HTR-8/SVneo (cell line): ENCODE measurements around the gene SAMD11.
"Not testable (repeated sequence)": the region's sequence is repeated elsewhere in the genome, so short reads cannot be mapped to it uniquely, and the experiment has no call there.

Experiments
- DNase-seq: peaks from one replicate; pipeline ENCODE4 v3.0.0; 2011; ENCODE audit warnings: low spot score, mixed read lengths; ENCODE audit not compliant: insufficient read length
- FAIRE-seq: peaks from 2 replicates; lab custom pipeline; 2011; peaks lifted over from hg19 to GRCh38; lab: Jason Lieb, UNC

The SAMD11 gene, protein sequence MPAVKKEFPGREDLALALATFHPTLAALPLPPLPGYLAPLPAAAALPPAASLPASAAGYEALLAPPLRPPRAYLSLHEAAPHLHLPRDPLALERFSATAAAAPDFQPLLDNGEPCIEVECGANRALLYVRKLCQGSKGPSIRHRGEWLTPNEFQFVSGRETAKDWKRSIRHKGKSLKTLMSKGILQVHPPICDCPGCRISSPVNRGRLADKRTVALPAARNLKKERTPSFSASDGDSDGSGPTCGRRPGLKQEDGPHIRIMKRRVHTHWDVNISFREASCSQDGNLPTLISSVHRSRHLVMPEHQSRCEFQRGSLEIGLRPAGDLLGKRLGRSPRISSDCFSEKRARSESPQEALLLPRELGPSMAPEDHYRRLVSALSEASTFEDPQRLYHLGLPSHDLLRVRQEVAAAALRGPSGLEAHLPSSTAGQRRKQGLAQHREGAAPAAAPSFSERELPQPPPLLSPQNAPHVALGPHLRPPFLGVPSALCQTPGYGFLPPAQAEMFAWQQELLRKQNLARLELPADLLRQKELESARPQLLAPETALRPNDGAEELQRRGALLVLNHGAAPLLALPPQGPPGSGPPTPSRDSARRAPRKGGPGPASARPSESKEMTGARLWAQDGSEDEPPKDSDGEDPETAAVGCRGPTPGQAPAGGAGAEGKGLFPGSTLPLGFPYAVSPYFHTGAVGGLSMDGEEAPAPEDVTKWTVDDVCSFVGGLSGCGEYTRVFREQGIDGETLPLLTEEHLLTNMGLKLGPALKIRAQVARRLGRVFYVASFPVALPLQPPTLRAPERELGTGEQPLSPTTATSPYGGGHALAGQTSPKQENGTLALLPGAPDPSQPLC

DNA sequence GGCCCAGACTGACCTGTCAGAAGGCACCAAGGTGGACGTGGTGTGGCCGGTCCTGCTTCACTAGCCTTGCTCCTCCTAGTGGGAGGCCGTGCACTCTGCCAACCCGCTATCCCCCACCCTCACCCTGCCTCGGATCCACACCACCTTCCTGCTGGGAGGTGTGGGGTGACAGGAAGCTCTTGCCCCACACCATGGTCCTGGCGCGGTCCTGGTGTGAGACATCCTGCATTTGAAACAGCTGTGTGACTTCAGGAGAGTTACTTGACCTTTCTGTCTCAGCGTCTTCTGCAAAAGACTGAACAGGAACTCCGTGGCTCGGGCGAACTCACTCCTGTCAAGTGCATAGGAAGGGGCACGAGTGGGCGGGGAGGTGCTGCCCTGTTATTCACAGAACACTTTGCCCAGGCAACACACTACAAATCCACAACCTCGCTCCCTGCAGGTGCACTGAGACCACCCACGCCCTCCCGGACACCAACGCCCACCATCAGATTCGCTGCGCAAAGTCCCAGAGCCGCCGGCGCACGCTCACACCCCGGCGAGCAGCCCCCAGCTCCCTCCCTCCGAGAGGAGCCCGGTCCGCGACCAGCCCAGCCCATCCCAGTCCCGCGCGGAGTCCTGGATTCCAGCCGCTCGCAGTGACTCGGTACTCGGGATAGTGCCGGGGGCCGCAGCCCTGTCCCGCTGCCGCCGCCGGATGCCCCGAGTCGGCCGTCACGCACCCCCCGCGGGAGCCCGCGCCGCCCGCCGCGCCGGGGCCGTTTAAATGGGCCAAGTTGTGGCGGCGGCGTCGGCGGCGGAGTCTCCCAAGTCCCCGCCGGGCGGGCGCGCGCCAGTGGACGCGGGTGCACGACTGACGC, at the start of gene SAMD11:
SAMD11 (plus strand) TSS at position 793 of the 860 bp plus-strand sequence. CDS start 509 bp downstream, outside the sequence.
- DNase-seq (peak; percentile 51), FAIRE-seq (no peak)

DNA sequence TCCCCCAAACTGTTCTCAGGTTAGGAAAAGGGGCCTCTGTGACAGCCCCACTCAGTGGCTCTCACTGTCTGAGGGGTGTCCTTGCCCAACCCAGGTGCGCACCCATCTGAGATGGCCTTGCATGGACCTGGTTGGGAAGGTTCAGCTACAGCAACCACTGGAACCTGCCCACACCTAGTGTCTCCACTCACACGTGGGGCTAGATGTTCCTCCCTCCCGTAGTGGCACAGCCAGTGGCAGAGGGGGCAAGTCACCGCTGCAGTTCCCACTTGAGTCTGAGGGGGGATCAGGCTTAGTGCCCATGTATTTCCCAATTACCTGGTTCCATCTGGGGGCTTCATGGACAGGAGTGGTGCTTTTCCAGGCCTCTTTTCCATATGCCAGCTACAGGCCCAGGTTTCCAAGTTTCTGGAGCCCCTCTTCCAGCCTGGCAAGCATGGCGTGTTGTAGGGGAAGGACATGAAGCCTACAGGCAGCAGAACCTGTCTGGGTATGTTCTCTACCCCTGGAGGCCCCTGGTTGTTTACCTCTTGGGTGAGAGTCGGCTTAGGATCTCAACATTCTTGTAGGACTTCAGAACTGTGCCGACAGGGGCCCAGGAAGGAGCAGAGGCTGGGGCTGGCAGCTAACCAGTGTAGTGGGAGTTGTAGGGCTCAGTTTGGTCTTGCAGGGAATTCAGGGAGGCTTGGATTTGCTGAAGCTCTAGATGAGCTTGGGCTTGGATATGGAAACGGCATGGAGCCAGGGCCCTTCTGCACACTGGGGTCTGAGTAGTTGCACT, 47.1 kb upstream of the SAMD11 start:
- FAIRE-seq, DNase-seq: not testable (repeated sequence)

DNA sequence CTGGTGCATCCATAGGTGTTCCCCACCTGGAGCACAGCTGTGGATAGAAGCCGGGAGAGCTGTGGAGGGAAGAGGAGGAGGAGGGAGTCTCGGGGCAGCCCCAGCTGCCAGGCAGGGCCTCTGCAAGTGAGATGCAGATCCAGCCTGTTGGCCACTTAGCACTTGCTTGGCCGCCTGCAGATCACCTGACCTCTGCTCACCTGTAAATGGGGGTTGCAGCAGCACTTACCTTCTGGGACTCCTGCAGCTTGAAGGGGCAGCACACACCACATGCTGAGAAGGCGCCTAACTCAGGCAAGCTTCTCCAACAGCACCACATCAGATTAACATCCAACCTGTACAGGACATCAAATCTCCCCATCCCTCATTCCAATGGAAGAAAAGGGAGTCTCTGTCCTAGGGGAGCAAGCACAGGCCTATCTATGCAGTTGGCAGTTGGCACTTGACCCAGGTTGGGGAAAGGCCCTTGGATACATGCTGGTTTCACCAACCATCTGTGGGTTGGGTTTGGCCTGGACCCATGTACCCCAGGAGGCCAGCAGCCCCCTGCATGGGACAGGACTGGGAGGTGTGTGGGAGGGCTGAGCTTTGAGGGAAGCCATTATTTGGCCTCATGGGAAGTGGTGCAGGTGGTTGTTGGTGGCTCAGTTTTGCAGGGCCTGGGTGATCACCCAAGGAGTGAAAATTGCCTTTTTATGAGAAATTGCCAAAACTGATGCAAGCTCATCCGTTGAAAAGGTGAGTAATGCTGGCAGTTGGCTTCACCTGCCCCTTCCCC, 46.3 kb upstream of the SAMD11 start:
- not testable (repeated sequence) for DNase-seq, FAIRE-seq

DNA sequence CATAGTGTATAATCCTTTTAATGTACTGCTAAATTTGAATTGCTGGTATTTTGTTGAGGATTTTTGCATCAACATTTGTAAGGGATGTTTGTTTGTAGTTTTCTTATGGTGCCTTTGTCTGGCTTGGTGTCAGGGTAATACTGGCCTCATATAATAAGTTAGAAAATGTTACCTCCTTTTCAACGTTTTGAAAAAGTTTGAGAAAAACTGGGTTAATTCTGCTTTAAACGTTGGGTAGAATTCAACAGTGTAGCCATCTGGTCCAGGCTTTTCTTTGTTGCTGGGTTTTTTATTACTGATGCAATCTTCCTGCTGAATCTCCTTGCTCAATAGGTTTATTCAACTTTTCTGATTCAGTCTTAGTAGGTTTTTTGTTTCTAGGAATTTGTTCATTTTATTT, 43.2 kb upstream of the SAMD11 start:
- DNase-seq, FAIRE-seq: not testable (repeated sequence)

DNA sequence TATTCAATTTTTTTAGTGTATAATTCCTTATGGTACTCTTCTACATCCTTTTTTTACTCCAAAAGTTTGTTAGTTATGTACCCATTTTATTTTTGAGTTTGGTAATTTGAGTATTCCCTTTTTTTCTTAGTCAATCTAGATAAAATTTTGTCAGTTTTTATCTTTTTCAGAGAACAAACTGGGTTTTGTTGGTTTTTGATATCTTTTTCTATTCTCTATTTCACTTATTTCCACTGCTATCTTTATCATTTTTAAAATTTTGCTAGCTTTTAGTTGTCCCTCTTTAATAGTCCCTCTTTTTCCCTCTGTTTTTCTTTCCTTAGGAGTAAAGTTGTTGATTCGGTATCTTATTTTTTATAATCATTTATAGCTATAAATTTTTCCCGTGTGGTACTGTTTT, 42.8 kb upstream of the SAMD11 start:
- not testable (repeated sequence) for DNase-seq

DNA sequence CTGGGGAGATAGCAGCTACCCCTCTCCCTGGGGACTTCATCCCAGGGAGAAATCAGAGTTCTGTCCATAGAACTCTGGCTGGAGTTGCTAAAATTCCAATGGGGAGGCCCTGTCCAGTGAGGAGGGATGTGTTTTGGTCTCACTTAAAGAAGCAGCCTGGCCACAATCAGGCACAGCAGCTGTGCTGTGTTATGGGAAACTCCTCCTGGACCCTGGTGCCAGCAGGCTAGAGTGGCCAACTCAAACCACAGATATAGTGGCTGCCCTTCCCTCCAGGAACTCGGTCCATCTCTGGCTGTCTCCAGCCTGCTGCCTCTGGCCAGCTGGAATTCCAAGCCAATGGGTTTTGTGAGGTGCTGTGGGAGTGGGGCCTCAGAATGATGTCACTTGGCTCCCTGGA, 37.4 kb upstream of the SAMD11 start:
- FAIRE-seq, result no peak
- DNase-seq, result no peak

More for the DNA sequence above, 42.8 kb upstream of the SAMD11 start:
- FAIRE-seq, result not testable (repeated sequence)

DNA sequence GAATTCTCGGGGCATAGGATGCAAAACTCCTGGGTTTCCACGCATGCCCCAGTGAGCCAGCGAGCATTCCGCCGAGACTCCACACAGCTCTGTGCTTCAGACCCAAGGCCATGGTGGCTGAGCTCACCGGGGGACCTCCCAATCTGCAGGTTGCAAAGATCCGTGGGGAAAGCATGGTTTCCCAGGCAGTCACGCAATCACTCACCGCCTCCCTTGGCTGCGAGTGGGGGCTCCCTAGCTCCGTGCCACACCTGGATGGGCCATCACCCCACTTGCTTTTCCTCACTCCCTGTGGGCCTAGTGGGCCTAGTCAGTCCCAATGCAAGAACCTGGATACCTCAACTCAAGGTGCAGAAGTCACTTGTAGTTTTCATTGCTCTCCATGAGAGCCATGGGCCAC, 37.0 kb upstream of the SAMD11 start:
- no peak for FAIRE-seq

DNA sequence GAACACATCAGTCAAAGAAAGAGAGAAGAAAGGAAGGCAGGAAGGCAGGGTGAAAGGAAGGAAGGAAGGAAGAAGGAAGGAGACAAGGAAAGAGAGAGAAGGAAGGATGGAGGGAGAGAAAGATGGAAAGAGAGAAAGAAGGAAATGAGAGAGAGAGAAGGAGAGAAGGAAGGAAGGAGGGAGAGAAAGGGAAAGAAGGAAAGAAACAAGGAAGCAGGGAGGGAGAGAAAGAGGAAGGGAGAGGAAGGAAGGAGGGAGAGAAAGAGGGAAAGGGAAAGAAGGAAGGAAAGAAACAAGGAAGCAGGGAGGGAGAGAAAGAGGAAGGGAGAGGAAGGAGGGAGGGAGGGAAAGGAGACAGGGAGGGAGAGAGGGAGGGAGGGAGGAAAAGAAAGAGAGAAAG, 35.4 kb upstream of the SAMD11 start:
- no peak for FAIRE-seq
- no peak for DNase-seq

More for the DNA sequence above, 37.0 kb upstream of the SAMD11 start:
- DNase-seq, result no peak

DNA sequence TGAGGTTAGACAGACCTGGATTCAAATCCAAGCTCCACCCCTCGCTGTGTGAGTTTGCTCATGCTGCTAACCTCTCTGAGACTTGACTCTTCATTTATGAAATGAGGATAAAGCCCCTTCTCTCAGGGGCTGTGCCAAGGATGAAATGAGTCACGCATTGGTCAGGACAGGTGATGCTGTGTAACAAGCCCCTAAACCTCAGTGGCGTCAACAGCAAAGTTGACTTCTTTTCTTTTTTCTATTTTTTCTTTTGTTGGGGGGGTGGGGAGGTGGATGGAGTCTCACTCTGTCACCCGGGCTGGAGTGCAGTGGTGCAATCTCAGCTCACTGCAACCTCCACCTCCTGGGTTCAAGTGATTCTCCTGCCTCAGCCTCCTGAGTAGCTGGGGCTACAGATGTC, 33.9 kb upstream of the SAMD11 start:
- not testable (repeated sequence) for DNase-seq, FAIRE-seq

DNA sequence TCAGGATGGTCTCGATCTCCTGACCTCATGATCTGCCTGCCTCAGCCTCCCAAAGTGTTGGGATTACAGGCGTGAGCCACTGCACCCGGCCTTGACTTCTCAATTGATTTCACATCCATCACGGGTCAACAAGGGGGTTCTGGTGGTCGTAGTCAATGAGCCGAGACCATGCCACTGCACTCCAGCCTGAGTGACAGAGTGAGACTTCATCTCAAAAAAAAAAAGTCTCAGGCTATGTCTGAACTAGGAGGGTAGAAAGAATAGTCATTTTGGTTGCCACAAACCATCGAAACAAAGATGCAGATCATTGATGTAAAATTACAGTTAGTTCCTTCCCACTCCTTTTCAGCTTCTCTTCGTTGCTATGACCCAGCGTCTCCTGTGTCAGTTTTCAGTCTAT, 33.5 kb upstream of the SAMD11 start:
- peak; percentile 58 for FAIRE-seq
- DNase-seq, result not testable (repeated sequence)

DNA sequence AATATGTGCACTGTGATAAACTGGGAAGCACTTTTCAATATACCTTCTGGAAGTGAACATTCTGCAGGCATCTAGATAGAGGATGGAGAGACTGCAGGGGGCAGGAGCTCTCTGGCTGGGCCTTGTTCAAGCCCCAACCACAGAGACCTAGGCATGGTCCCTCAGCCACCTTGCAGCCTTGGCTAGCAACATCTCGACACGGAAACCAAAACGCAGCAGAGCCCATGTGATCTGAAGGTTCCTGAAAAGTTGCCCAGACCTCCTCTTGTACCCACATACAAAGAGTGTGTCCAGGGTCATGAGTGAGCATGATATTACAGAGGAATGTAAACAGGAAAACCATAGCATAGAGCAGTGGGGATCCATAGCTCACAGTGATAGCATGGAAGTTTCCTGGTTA, 33.1 kb upstream of the SAMD11 start:
- DNase-seq, result no peak

DNA sequence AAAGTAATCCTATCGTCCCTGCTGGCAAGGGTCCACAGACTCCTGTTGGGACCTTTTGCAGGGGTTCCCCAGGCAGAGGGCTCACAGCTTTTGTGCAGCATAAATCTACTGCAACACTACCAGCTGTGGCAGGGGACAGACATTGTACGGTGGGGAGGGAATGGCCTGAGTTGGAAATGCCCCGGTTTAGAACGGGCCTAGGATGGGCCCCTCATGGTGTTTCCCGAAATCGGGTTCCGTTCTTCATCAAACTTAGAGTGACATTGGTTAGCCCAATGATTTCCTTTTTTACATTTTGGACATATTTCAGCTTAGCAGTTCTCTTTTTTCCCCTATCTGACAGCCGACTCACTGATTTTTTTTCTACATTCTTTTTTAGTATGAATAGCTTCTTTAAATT, 26.5 kb upstream of the SAMD11 start:
- DNase-seq, result no peak
- no peak for FAIRE-seq

More for the DNA sequence above, 33.1 kb upstream of the SAMD11 start:
- no peak for FAIRE-seq

DNA sequence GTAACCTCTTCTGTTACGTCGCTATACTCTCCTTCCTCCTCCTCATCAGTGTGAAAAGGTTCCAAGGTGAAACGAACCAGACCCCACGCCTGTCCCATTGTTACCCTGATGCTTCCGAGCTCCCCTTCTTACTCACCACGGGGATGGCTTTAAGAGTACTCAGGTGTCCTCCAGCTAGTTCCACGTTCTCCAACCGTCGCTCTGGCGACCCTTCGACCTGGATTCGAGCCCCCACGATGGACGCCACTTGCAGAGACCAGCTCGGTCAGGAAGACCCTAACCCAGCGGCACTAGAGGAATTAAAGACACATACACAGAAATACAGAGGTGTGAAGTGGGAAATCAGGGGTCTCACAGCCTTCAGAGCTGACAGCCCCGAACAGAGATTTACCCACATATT, 25.8 kb upstream of the SAMD11 start:
- not testable (repeated sequence) for DNase-seq, FAIRE-seq

DNA sequence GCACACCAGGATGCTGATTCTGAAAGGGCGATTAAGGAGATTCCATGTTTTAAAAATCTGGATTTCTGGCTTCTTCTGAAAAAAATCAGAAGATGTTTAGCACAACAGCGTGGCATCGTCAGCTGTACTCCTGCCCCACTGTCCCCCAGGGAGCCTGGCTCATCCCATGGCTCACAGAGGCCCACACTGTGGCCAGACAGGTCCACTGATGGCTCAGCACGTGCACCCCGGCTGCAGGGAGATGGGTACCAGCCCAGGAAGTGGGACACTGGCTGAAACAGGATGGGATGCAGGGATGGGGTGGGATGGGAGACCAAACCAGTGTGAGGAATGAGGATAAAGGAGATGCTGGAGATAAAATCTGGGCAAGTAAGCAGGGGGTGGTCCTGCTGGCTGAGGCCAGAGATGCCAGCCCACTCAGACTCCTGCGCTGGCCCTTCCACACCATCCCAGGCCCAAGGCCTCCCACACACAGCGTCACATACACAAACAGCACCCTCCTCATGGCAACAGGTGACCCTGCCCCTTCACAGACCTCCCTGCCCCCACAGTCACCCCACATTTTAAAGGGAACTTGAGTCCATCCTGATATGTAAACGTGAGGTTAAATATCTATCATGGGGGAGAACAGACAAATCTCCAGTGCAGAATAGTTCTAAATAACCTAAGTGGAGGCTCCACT, 23.9 kb upstream of the SAMD11 start:
- FAIRE-seq, result no peak
- DNase-seq, result no peak

DNA sequence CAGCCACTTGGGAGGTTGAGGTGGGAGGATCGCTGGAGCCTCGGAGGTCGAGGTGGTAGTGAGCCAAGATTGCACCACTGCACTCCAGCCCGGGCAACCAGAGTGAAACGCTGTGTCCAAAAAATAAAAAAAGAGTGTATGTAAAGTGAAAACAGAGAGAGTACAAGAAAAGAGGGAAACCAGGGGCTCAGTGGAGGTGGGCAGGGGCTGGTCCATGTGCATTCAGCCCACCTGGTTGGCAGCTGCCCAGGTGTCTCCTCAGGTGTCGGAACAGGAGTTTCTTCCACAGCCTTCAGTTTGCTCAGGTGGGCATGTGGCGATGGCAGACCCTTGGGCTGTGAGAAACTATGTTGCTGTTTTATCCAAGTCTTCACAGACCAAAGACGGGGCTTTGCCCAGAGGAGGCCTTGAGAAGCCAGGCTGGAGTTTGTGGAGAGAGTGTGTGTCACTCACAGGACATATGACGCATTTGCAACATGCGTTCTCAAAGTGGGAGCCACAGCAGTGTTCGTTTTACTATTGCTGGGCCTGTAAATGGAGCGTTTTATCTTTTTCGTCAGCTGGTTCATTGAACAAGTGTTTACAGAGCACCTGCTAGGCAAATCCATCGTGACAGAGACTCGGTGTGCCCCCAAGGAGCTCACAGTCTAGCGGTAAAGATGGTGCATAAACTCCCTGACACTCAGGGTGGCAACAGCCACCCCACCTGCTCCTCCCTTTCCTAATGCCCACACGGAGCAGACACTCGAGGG, 22.4 kb upstream of the SAMD11 start:
- FAIRE-seq, result no peak

DNA sequence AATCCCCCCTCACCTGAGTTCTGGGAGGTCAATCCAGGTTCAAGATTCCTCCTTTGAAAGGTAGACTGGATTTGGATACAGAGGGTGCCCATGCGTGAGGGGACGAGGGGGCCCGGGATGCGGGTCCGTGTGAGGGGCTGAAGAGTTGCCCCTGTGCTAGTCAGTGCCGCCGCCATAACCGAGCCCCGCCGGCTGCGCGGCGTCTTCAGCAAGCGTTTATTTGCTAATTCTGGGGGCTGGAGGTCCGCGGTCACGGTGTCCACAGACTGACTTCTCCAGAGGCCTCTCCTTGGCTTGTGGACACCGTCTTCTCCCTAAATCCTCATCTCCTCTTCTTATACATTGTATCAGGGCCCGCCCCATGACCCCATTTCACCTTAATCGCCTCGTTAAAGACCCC, 20.9 kb upstream of the SAMD11 start:
- FAIRE-seq, result no peak
- no peak for DNase-seq

More for the DNA sequence above, 22.4 kb upstream of the SAMD11 start:
- DNase-seq, result no peak

DNA sequence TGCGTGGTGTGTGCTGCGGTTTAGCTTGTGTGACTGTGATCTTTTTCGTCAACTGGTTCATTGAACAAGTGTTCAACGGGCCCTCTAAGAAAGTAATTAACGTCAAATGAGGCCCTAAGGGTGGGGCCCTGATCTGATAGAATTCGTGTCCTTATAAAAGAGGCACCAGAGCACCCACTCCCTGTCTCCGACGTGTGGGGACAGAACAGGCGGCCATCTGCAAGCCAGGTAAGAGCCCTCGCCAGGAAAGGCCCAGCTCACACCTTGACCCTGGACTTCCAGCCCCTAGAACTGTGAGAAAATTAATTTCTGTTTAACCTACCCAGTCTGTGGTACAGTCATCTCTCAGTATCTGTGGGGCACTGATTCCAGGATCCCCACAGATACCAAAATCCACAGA, 20.4 kb upstream of the SAMD11 start:
- FAIRE-seq (no peak), DNase-seq (no peak)
